SK-MEL-5 (cell line): ENCODE results near the gene MOV10L1. TPM values are rescaled to one million over a fixed set of nuclear protein-coding genes. Genes with fewer than 3 reads are reported as not detected.
A peak's percentile ranks its signal among the peaks of the same experiment; 100 is the strongest.
"Not testable (repeated sequence)": the region's sequence is repeated elsewhere in the genome, so short reads cannot be mapped to it uniquely, and the experiment has no call there.

Source experiments
- DNase-seq: peaks from one replicate; pipeline ENCODE4 v3.0.0-alpha.2; 2016; ENCODE audit warnings: low read depth, low spot score
- in situ Hi-C: cut with HindIII; loops from 2 replicates; pipeline ENCODE4 v1.10.0; 2016; ENCODE audit warnings: low sequenced_read_pairs, high pct_unique_total_duplicates, low pct_unique_long_range_greater_than_20kb
- total RNA-seq: library from RNA; depleted of rRNA; stranded (reverse); fragments of >200 nt; shearing (Covaris generic); gene quantifications from 2 replicates; pipeline ENCODE4 v1.2.3, GENCODE V29; 2014

MOV10L1 gene
- total RNA-seq, 1 experiment from 2014 or later, result 0.08 TPM

DNA sequence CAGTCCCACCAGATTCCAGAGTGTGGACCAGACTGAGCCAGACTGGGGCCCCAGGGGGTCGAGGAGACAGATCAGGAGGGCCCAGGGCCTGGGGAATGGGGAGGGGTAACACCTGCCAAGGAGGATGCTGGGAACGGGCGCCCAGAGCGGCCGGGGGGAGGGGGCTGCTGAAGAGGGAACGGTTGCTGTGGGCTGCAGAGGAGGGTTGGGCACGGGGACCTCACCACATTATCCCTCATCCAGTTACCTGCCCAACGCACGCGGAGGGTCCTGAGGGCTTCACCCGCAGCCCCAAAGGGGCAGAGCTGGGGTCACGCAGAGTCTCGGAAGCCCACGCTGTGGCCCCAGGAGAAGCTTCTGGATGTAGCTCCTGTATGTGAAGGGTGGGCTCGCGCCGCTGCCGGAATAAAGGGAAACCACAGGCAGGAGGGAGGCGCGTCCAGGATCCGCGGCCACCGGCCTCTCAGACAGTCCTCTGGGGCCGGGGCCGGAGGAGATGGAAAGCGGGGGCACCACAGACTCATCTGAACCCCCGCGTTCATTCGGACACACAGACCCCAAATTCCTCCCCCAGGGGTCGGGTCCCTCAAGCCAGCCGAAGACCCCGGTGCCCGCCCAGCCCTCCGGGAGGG lies 110.1 kb downstream of the MOV10L1 start:
- no peak for DNase-seq
- in situ Hi-C loops, result no loop called here

DNA sequence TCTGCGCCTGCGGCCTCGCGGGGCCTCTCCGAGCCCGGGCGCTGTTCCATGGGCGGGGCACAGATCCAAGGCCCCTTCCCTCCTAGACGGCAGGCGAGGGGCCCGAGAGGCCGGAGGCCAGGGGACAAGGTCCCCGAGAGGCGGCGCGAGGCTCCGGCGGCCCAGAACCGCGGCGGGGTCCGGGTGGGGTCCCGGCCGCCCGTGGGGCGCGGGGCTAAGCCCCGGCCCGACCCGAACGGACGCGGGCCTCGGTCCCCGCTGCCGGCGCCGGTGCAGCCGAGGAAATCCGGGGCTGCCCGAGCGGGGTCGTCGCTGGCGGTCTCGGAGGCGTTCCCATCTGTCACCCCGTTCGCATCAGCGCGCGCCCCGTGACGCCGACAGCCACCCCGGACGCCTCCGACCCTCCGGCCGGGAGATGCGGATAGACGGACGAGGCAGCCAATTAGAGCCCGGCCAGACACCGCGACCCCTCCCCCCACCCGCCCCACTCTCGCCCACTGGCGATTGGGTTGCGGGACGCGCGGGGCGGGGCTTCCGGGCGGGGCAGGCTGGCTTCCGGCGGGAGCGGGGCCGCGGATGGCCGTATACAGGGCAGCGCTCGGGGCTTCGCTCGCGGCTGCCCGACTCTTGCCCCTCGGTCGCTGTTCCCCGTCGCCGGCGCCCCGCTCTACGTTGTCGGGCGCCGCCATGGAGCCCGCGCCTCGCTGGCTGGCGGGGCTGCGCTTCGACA lies 110.8 kb downstream of the MOV10L1 start, which contains the start of gene SELENOO:
SELENOO (plus strand) TSS at position 551 of the 730 bp plus-strand sequence; CDS start at position 577, 26 bp downstream.
- peak; percentile 86 for DNase-seq
- in situ Hi-C loops, result no loop called here

- in situ Hi-C loops, result no loop called here
Observed at GRCh38 chr22:50201191-50202129, 111.7 kb downstream of the MOV10L1 start.

DNA sequence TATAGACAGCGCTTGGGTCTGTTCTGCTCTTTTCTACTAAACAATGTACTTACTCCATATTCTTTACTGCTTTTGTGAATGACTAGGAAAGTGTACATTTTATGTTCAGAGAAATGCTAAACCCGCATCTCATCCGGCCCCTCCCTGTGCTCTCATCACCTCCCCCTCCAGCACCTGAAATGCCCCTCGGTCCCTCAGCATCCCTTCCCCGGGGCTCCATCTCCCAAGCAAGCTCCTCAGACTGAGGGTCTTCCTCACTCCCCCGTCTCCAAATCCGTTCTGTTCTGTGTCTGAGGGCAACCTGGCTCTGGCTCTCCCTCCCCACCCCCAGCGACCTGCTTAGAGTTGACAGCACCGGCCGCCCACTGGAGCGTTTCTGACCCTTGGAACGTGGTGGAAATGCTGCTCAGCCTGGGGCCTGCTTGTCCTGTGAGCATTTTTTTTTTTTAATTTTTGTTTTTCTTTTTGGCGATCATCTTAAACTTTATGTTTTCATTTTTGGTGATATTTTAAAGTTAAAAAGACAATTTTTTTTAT lies 112.4 kb downstream of the MOV10L1 start:
- no peak for DNase-seq
- in situ Hi-C loops, result no loop called here

More at GRCh38 chr22:50201191-50202129, 111.7 kb downstream of the MOV10L1 start:
- no peak for DNase-seq

DNA sequence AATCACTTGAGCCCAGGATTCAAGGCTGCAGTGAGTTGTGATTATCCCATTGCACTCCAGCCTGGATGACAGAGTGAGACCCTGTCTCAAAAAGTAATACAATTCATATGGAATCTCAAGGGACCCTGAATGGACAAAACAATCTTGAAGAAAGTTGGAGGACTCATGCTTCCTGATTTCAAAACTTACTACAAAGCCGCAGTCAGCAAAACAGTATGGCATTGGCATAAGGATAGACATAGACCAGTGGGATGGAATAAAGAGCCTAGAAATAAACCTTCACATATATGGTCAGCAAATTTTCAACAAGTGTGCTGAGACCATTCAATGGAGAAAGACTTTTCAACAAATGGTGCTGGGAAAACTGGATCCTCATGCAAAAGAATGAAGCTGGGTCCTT lies 113.5 kb downstream of the MOV10L1 start:
- in situ Hi-C loops, result no loop called here

DNA sequence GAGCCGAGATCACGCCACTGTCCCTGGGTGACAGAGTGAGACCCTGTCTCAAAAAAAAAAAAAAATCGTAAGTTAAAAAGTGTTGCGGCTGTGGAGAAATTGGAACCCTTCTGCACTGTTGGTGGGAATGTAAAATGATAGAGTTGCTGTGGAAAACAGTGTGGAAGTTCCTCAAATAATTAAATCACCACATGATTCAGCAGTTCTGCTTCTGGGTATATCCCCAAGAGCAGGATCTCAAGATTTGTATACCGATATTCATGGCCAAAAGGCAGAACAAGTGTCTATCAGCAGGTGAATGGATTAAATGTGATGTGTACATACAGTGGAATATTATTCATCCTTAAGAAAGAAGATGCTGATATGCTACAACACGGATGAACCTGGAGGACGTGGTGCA lies 114.8 kb downstream of the MOV10L1 start:
- DNase-seq, result no peak
- in situ Hi-C loops, result no loop called here

More for the DNA sequence above, 113.5 kb downstream of the MOV10L1 start:
- DNase-seq, result no peak

GRCh38 chr22:50204998-50205397 lies 115.2 kb downstream of the MOV10L1 start:
- in situ Hi-C loops, result not testable (repeated sequence)

DNA sequence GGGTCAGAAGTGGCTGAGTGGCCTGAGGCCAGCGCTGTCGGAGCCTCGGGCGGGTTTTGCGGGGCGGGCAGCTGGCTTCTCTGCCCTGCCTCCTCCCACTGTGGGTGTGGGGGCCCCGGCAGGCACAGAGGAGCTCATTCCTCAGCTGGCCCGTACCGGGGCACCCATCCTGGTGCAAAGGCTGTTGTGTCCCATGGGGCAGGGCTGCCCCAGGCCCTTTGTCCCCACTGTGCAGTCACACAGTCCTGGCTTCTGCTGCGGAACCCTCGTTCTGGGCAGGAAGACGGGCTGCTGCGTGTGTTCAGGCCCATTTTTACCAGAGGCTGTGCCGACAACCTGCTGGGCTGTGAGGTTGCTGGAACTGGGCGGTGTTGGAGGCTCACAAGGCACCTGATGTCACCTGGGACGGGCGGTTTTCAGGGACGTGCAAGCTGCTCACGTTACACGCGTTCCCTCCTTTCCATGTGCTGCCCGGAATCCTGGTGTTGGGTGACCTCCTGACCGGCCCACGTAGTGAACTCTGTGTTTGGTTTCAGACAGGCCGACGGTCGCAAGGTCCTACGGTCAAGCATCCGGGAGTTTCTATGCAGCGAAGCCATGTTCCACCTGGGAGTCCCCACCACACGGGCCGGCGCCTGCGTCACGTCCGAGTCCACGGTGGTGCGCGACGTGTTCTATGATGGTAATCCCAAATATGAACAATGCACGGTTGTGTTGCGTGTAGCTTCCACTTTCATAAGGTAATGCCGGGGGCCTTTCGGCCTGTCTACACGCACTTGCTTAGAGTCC lies 116.2 kb downstream of the MOV10L1 start:
- in situ Hi-C loops, result no loop called here
- no peak for DNase-seq

More at GRCh38 chr22:50204998-50205397, 115.2 kb downstream of the MOV10L1 start:
- not testable (repeated sequence) for DNase-seq

GRCh38 chr22:50206599-50206998 lies 116.8 kb downstream of the MOV10L1 start:
- DNase-seq, result peak; percentile 79
- in situ Hi-C loops, result no loop called here

- no peak for DNase-seq
- in situ Hi-C loops, result no loop called here
Observed at GRCh38 chr22:50207383-50208140, 117.8 kb downstream of the MOV10L1 start.

GRCh38 chr22:50208430-50208938 lies 118.7 kb downstream of the MOV10L1 start:
- DNase-seq, result no peak
- in situ Hi-C loops, result no loop called here

GRCh38 chr22:50208939-50209892 lies 119.4 kb downstream of the MOV10L1 start:
- no peak for DNase-seq
- in situ Hi-C loops, result no loop called here

- peak; percentile 79 for DNase-seq
- in situ Hi-C loops, result no loop called here
Observed at GRCh38 chr22:50209893-50210292, 120.1 kb downstream of the MOV10L1 start.

DNA sequence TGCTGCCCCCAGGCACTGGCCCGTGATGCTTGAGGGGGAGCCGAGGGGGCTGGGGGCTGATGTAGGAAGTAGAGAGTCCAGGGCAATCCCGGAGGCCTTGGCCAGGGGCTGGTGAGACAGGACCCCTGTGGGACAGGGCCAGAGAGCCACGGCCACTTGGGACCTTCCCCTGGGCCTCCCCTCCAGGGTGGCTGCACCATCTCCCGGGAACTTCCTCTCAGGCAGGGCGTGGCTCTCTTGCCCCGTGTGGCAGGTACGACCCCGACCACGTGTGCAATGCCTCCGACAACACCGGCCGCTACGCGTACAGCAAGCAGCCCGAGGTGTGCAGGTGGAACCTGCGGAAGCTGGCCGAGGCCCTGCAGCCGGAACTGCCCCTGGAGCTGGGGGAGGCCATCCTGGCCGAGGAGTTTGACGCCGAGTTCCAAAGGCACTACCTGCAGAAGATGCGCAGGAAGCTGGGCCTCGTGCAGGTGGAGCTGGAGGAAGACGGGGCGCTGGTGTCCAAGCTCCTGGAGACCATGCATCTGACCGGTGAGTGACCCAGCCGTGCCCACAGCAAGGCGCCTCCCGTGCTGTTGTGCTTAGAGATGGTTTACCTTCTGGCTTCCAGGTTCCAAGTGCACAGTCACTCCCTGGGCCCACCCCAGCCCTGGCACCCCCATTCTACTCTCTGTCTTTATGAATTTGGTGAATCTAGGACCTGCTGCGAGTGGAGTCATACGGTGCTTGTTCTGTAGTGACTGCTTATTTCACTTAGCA lies 120.8 kb downstream of the MOV10L1 start:
- in situ Hi-C loops, result no loop called here
- no peak for DNase-seq
